Right lobe of liver (tissue), 4 donors: ENCODE data around the gene SH3TC1.

Experiments used
- CTCF ChIP-seq, 4 donors: fragments of 200-600 bp in 3 of 4; fragments of 450-650 bp in 1 of 4; IDR thresholded peaks; one replicate each; pipeline versions ENCODE4 v1.5.1 to v1.8.0; 2016 to 2022; ENCODE audit warnings: antibody characterized with exemption in 4 of 4, mild to moderate bottlenecking in 2 of 4
- POLR2A ChIP-seq: fragments of 450-650 bp; IDR thresholded peaks from one replicate; pipeline ENCODE4 v1.6.1; 2017; ENCODE audit warnings: antibody characterized with exemption, mild to moderate bottlenecking
- donor health status: DM: no; HTN: no; CAD: no.
- donor health status: DM: no; HTN: no; CAD: no.
- donor health status: DM: no; HTN: yes; CAD: no.

GRCh38 chr4:8257854-8258253 is 58.8 kb downstream of the SH3TC1 start:
- no peak for TF ChIP-seq CTCF (IDR thresholded peaks at IDR 0.05)
- no peak for TF ChIP-seq POLR2A
